ENCODE results near the gene CANX. TPM values are rescaled to one million over a fixed set of nuclear protein-coding genes. Genes with fewer than 3 reads are reported as not detected.

CANX gene
- total and polyA plus RNA-seq, 9 of the 15 experiments (the other 6 are each of a cell fraction or from before 2014, with no cell fraction given): 155 to 893 (median 589) TPM

- in situ Hi-C loops (cut with MboI) (no loop called here), intact Hi-C loops (cut with micrococcal nuclease) (no loop called here)
- Histone ChIP-seq H3K9ac (ENCODE audit: insufficient read depth in 1 of 2, low read depth in 2 of 2, low read length in 2 of 2) (no peak overlapping the region), H3K4me3 (no peak overlapping the region), H3K27ac (ENCODE audit: extremely low read depth, low read depth, low read length) (no peak overlapping the region), H3K79me2 (ENCODE audit: control insufficient read depth, insufficient read depth, low read length) (no peaks in the 10 kb centered on the region), H3K9me3 (replicated peaks; ENCODE audit: control insufficient read depth, insufficient read depth, low read depth, low read length) (no peaks in the 10 kb centered on the region), H3K4me2 (ENCODE audit: insufficient read depth, low read length) (no peak overlapping the region), H3K9me1 (ENCODE audit: control insufficient read depth, insufficient read depth, low read length) (peaks cover 8% of the 10 kb centered on the region), H3K27me3 (ENCODE audit: control insufficient read depth in 2 of 2, insufficient read depth in 2 of 2, low read length in 2 of 2) (no peaks in the 10 kb centered on the region), H4K20me1 (replicated peaks; ENCODE audit: control insufficient read depth, insufficient read depth, low read length) (no peaks in the 10 kb centered on the region), H3K4me1 (replicated peaks in 1 of 2; ENCODE audit: control insufficient read depth in 2 of 2, insufficient read depth in 2 of 2, low read length in 2 of 2) (peaks cover 0 to 10% of the 10 kb centered on the region in 2 experiments; a peak in 1 of 5 replicates), H3K36me3 (ENCODE audit: control insufficient read depth, insufficient read depth, low read length) (peaks cover 71% of the 10 kb centered on the region), H2AFZ (ENCODE audit: low read depth, low read length) (no peak overlapping the region)
- FAIRE-seq: no peak
- ATAC-seq: no peak
- BruUV-seq (replicated peaks): no TSS peak
- ChIA-PET POLR2A (interaction anchor here (0.9 kb wide), 1 partner anchor 20 kb away, joined by 3 read pairs; no protein-coding TSS in a partner anchor), CTCF (ENCODE audit: low intra/inter-chr PET ratio) (no interaction called here)
- 92% methylated on average over 9 of the region's 11 CpGs for WGBS (ENCODE audit: insufficient coverage, low coverage, missing lambda C conversion rate)
- TF ChIP-seq POLR3G (IDR thresholded peaks at IDR 0.05; ENCODE audit: extremely low read depth, insufficient read length, insufficient replicate concordance): no peak
- no peak for TF ChIP-seq PATZ1 (CRISPR knock-in tag; IDR thresholded peaks at IDR 0.05; ENCODE audit: borderline replicate concordance)
- peak; percentile 30; the same call in 1 of the 2 replicates for TF ChIP-seq POLR2G (IDR thresholded peaks at IDR 0.05; ENCODE audit: low read depth, low read length)
- DNase-seq (ENCODE audit: extremely low read depth in 1 of 4, low spot score in 3 of 4): no peak
These were observed 77.7 kb downstream of the CANX start for GRCh38 chr5:179776411-179776938.
